ENCODE results near the gene DEAF1. TPM values are rescaled to one million over a fixed set of nuclear protein-coding genes. Genes with fewer than 3 reads are reported as not detected.

Gene DEAF1
- total and polyA plus RNA-seq, 2 experiments from 2014 or later, result 42.6 to 47.8 TPM

GRCh38 chr11:728901-729491, 34.0 kb upstream of the DEAF1 start:
- Mint-ChIP-seq H3K4me3 (no peak overlapping the region), H3K36me3 (ENCODE audit: low read depth) (peaks cover 3% of the 10 kb centered on the region; the same call in 2 of the 3 replicates), H3K4me1 (peaks cover 8% of the 10 kb centered on the region), H3K27ac (no peak overlapping the region), H3K9me3 (peaks cover 2% of the 10 kb centered on the region; the same call in 2 of the 3 replicates), H3K27me3 (ENCODE audit: insufficient read depth, low read depth, poor library complexity) (peaks cover 11% of the 10 kb centered on the region)
- Histone ChIP-seq H3F3A (replicated peaks; ENCODE audit: low read depth) (peaks cover 9% of the 10 kb centered on the region; the same call in 1 of the 2 replicates), H3K4me1 (ENCODE audit: insufficient read depth) (peaks cover 6% of the 10 kb centered on the region), H3K79me2 (replicated peaks; ENCODE audit: insufficient read depth) (no peaks in the 10 kb centered on the region), H3K9me2 (ENCODE audit: insufficient read depth) (no peaks in the 10 kb centered on the region), H2AFZ (no peak overlapping the region), H3K4me2 (no peak overlapping the region), H3K27me3 (ENCODE audit: insufficient read depth) (no peaks in the 10 kb centered on the region), H3K36me3 (ENCODE audit: insufficient read depth) (no peaks in the 10 kb centered on the region), H3K4me3 (no peak overlapping the region), H4K20me1 (replicated peaks; ENCODE audit: insufficient read depth) (no peaks in the 10 kb centered on the region), H3K27ac (ENCODE audit: low read depth) (no peak overlapping the region)
- ATAC-seq, result no peak
- TF ChIP-seq STAT1 (IDR thresholded peaks at IDR 0.05; ENCODE audit: unreplicated experiment) (no peak), JUNB (IDR thresholded peaks at IDR 0.05; ENCODE audit: unreplicated experiment) (no peak), ZNF114 (CRISPR knock-in tag; IDR thresholded peaks at IDR 0.05) (no peak), ZNF331 (CRISPR knock-in tag; IDR thresholded peaks at IDR 0.05; ENCODE audit: low read depth) (no peak), EZH2phosphoT487 (IDR thresholded peaks at IDR 0.05; ENCODE audit: unreplicated experiment) (no peak)
- DNase-seq (ENCODE audit: low spot score), result no peak

- Mint-ChIP-seq H3K4me1 (peaks cover 9% of the 10 kb centered on the region; the same call in 2 of the 3 replicates), H3K27ac (no peak overlapping the region), H3K4me3 (no peak overlapping the region), H3K36me3 (ENCODE audit: low read depth) (no peaks in the 10 kb centered on the region), H3K9me3 (no peaks in the 10 kb centered on the region; the same call in 2 of the 3 replicates), H3K27me3 (ENCODE audit: insufficient read depth, low read depth, poor library complexity) (peaks cover 15% of the 10 kb centered on the region)
- no peaks in the 10 kb centered on the region for H3K79me2 ChIP-seq (replicated peaks; ENCODE audit: insufficient read depth)
- H3F3A ChIP-seq (replicated peaks; ENCODE audit: low read depth), result 0 out of 2 replicates have a peak, but pooled peaks cover 12% of the 10 kb centered on the region
- H3K9me2 ChIP-seq (ENCODE audit: insufficient read depth), result no peaks in the 10 kb centered on the region
- H3K4me1 ChIP-seq (ENCODE audit: insufficient read depth), result peaks cover 6% of the 10 kb centered on the region
- H2AFZ ChIP-seq, result no peak overlapping the region
- no peak overlapping the region for H3K4me3 ChIP-seq
- H3K36me3 ChIP-seq (ENCODE audit: insufficient read depth), result no peaks in the 10 kb centered on the region
- ATAC-seq (peak; percentile 71), DNase-seq (ENCODE audit: low spot score) (peak; percentile 85)
- TF ChIP-seq ETS1 (IDR thresholded peaks at IDR 0.05) (no peak), JUNB (IDR thresholded peaks at IDR 0.05; ENCODE audit: unreplicated experiment) (no peak), CTCF (conservative IDR thresholded peaks at IDR 0.05; ENCODE audit: low read depth in 2 of 2) (peak; percentile 90 to 99)
- no peaks in the 10 kb centered on the region for H4K20me1 ChIP-seq (replicated peaks; ENCODE audit: insufficient read depth)
- peak overlapping the region; percentile 88; the same call in 1 of the 2 replicates for H3K4me2 ChIP-seq
- H3K27ac ChIP-seq (ENCODE audit: low read depth), result no peak overlapping the region
- no peaks in the 10 kb centered on the region for H3K27me3 ChIP-seq (ENCODE audit: insufficient read depth)
These were observed 33.1 kb upstream of the DEAF1 start for GRCh38 chr11:727859-728748.

Data from GM23338 (cell line).